ENCODE data around the gene BAIAP2.

DNA sequence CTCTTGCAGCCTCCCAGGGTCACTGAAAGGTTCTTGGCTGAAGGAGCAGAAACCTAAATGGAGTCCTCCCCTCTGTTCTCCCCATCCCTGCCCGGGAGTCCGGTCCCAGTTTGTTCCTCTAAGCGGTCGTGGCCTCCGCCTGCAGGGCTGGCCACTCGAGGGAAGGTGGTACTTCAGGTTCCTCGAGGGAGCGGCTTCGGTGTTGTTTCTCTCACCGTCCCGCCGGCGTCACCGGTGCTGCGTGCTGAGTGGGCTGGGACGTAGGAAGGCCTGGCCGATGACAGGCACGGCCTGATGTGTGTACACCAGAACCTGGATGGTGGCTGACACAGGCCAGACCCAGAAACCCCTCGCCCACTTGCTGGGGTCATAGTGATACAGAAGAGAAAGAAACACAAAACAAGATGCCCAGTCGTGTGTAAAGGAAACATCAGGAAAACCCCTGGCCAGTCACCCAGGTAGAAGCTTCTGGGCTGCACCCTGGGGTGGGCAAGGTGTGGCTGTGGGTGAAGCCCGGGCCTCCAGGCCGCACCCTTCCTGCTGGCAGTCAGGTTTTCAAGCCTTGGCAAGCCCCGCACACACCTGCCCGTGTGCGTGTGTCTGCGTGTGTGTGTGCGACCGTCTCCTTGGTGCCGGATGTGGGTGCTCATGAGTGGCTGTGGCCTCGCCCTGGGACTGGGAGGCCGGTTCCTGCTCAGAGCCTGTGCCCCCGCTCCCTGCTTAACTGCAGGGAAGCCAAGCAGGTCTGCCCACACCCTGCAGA lies 52.0 kb downstream of the BAIAP2 start:
- TF ChIP-seq POLR2AphosphoS5 (IDR thresholded peaks at IDR 0.05; ENCODE audit: borderline replicate concordance, low read depth, low read length) (no peak), EZH2 (IDR thresholded peaks at IDR 0.05) (no peak)
